Measurements from ENCODE around the gene GCK. TPM values are rescaled to one million over a fixed set of nuclear protein-coding genes. Genes with fewer than 3 reads are reported as not detected.
"Not testable (repeated sequence)": the region's sequence is repeated elsewhere in the genome, so short reads cannot be mapped to it uniquely, and the experiment has no call there.

Gene GCK
- total RNA-seq, 2 experiments from 2014 or later = 0.16 TPM; not detected in 1

DNA sequence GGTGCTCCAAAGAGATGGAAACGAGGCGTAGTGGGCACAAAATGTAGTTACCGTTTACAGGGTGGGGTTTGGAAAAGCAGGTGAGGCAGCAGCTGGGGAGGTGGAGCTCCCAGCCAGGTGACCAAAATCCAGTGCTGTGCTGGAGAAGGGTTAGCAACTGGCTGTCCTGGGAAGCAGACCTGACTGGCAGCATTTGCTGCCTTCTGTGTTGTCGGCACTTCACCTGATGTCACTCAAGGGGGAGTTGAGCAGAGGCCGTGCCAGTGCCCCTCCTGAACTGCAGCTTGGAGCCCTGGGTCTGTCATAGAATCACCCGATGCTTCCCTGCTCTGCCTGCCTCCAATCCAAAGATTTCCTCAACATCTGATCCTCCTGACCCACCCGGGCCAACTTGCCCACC is 12.8 kb downstream of the GCK start:
- Histone ChIP-seq H3K4me1 (ENCODE audit: insufficient read depth, low read length, poor library complexity, severe bottlenecking) (no peaks in the 10 kb centered on the region), H3K9me3 (ENCODE audit: low read length) (no peaks in the 10 kb centered on the region), H3K9me2 (ENCODE audit: insufficient read depth, low read length) (no peaks in the 10 kb centered on the region), H3K79me2 (ENCODE audit: insufficient read depth, low read depth, low read length) (no peaks in the 10 kb centered on the region), H2AFZ (ENCODE audit: low read length) (no peak overlapping the region), H3K4me3 (ENCODE audit: low read depth, low read length, poor library complexity, severe bottlenecking) (no peak overlapping the region), H3K27ac (ENCODE audit: low read depth, low read length, poor library complexity, severe bottlenecking) (no peak overlapping the region), H3K36me3 (ENCODE audit: insufficient read depth, low read length) (no peaks in the 10 kb centered on the region), H3K4me2 (ENCODE audit: low read length) (no peak overlapping the region), H4K20me1 (ENCODE audit: insufficient read depth, low read length) (no peaks in the 10 kb centered on the region)
- no TSS peak for BruUV-seq (replicated peaks)
- CTCF ChIA-PET (ENCODE audit: unreplicated experiment) = no interaction called here
- intact Hi-C loops (cut with micrococcal nuclease; ENCODE audit: unreplicated experiment) = no loop called here
- no peak for TF ChIP-seq EZH2phosphoT487 (IDR thresholded peaks at IDR 0.05; ENCODE audit: borderline replicate concordance, low read depth, low read length)
- TF ChIP-seq, protein P1, sequence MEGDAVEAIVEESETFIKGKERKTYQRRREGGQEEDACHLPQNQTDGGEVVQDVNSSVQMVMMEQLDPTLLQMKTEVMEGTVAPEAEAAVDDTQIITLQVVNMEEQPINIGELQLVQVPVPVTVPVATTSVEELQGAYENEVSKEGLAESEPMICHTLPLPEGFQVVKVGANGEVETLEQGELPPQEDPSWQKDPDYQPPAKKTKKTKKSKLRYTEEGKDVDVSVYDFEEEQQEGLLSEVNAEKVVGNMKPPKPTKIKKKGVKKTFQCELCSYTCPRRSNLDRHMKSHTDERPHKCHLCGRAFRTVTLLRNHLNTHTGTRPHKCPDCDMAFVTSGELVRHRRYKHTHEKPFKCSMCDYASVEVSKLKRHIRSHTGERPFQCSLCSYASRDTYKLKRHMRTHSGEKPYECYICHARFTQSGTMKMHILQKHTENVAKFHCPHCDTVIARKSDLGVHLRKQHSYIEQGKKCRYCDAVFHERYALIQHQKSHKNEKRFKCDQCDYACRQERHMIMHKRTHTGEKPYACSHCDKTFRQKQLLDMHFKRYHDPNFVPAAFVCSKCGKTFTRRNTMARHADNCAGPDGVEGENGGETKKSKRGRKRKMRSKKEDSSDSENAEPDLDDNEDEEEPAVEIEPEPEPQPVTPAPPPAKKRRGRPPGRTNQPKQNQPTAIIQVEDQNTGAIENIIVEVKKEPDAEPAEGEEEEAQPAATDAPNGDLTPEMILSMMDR (conservative IDR thresholded peaks at IDR 0.05; ENCODE audit: low read length) = no peak
- POLR2A ChIA-PET = no interaction called here
- DNase-seq (ENCODE audit: low spot score) = no peak

DNA sequence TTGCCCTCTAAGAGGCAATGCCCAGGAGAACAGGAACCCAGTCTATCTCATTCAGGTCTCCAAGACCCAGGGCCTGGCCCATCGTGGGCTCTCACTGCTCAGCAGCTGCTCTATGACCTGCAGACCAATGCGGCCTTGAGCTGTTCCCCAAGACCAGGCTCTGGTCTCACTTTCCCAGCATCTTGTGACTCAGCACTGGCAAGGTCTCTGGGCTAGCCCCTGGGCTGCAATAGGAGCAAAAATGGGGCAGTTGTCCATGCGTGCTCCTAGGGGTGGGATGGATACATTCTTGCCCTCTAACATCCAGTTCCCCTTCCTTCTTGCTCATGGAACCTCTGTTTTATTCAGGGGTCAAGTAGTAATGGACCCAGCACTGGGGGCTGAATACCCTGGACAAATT is 13.5 kb downstream of the GCK start:
- CTCF ChIA-PET (ENCODE audit: unreplicated experiment) = no interaction called here
- no peak for TF ChIP-seq EZH2phosphoT487 (IDR thresholded peaks at IDR 0.05; ENCODE audit: borderline replicate concordance, low read depth, low read length)
- TF ChIP-seq, protein P1 (conservative IDR thresholded peaks at IDR 0.05; ENCODE audit: low read length) = no peak

GRCh38 chr7:44174694-44174948 is 14.6 kb downstream of the GCK start:
- H4K20me1 ChIP-seq (ENCODE audit: insufficient read depth, low read length); DNase-seq (ENCODE audit: low spot score); H3K79me2 ChIP-seq (ENCODE audit: insufficient read depth, low read depth, low read length); H3K27ac ChIP-seq (ENCODE audit: low read depth, low read length, poor library complexity, severe bottlenecking); H3K9me2 ChIP-seq (ENCODE audit: insufficient read depth, low read length); H3K9me3 ChIP-seq (ENCODE audit: low read length); H2AFZ ChIP-seq (ENCODE audit: low read length); H3K4me2 ChIP-seq (ENCODE audit: low read length); H3K36me3 ChIP-seq (ENCODE audit: insufficient read depth, low read length); POLR2A ChIA-PET; H3K4me1 ChIP-seq (ENCODE audit: insufficient read depth, low read length, poor library complexity, severe bottlenecking); CTCF ChIA-PET (ENCODE audit: unreplicated experiment); intact Hi-C loops (cut with micrococcal nuclease; ENCODE audit: unreplicated experiment); BruUV-seq (replicated peaks); H3K4me3 ChIP-seq (ENCODE audit: low read depth, low read length, poor library complexity, severe bottlenecking): not testable (repeated sequence)

More for the DNA sequence above, 13.5 kb downstream of the GCK start:
- Histone ChIP-seq H3K36me3 (ENCODE audit: insufficient read depth, low read length) (no peaks in the 10 kb centered on the region), H3K4me1 (ENCODE audit: insufficient read depth, low read length, poor library complexity, severe bottlenecking) (no peaks in the 10 kb centered on the region), H3K9me2 (ENCODE audit: insufficient read depth, low read length) (no peaks in the 10 kb centered on the region), H3K4me2 (ENCODE audit: low read length) (no peak overlapping the region), H2AFZ (ENCODE audit: low read length) (no peak overlapping the region), H3K4me3 (ENCODE audit: low read depth, low read length, poor library complexity, severe bottlenecking) (no peak overlapping the region), H3K79me2 (ENCODE audit: insufficient read depth, low read depth, low read length) (no peaks in the 10 kb centered on the region), H4K20me1 (ENCODE audit: insufficient read depth, low read length) (no peaks in the 10 kb centered on the region), H3K9me3 (ENCODE audit: low read length) (no peaks in the 10 kb centered on the region), H3K27ac (ENCODE audit: low read depth, low read length, poor library complexity, severe bottlenecking) (no peak overlapping the region)
- intact Hi-C loops (cut with micrococcal nuclease; ENCODE audit: unreplicated experiment) = no loop called here
- POLR2A ChIA-PET = no interaction called here
- BruUV-seq (replicated peaks) = no TSS peak
- DNase-seq (ENCODE audit: low spot score) = no peak

All from OCI-LY7 (cell line).